Brain microvascular endothelial cell (primary cell): ENCODE measurements around the gene PRTFDC1.

Source experiments
- DNase-seq: peaks from one replicate; pipeline ENCODE4 v3.0.0-alpha.2; 2020
- H3K27ac ChIP-seq: fragments of 250-450 bp; sonication (Bioruptor Pico); 2 replicates; pipeline ENCODE4 v1.5.1; 2020; ENCODE audit warnings: mild to moderate bottlenecking, moderate library complexity
- H3K27me3 ChIP-seq: fragments of 250-450 bp; sonication (Bioruptor Pico); replicated peaks from 2 replicates; pipeline ENCODE4 v1.5.1; 2020; ENCODE audit warnings: mild to moderate bottlenecking
- H3K36me3 ChIP-seq: fragments of 250-450 bp; sonication (Bioruptor Pico); replicated peaks from 2 replicates; pipeline ENCODE4 v1.5.1; 2020; ENCODE audit warnings: mild to moderate bottlenecking
- H3K4me3 ChIP-seq: 2 replicates; pipeline ENCODE4 v1.5.1; 2011; ENCODE audit warnings: low read depth, mild to moderate bottlenecking, control low read depth, low read length, moderate library complexity
- CTCF ChIP-seq: IDR thresholded peaks from 2 replicates; pipeline ENCODE4 v1.5.1; 2011; ENCODE audit warnings: low read depth, mild to moderate bottlenecking, moderate library complexity, low read length, control low read depth, inconsistent platforms; ENCODE audit errors: missing control alignments
- in situ Hi-C: cut with HindIII; loops from 2 replicates; pipeline ENCODE4 v1.10.0; 2017; ENCODE audit warnings: low sequenced_read_pairs, low pct_ligation_motif_present

PRTFDC1 gene

GRCh38 chr10:24851629-24852028 is 100.8 kb downstream of the PRTFDC1 start:
- Histone ChIP-seq H3K27me3 (no peaks in the 10 kb centered on the region), H3K36me3 (no peaks in the 10 kb centered on the region), H3K4me3 (no peak overlapping the region), H3K27ac (no peak overlapping the region)
- DNase-seq: peak; percentile 76
- no peak for TF ChIP-seq CTCF
- in situ Hi-C loops: no loop called here

GRCh38 chr10:24850727-24851296 is 101.6 kb downstream of the PRTFDC1 start:
- in situ Hi-C loops: no loop called here
- Histone ChIP-seq H3K27ac (no peak overlapping the region), H3K27me3 (no peaks in the 10 kb centered on the region), H3K4me3 (no peak overlapping the region), H3K36me3 (no peaks in the 10 kb centered on the region)
- DNase-seq: no peak
- peak; percentile 11 for TF ChIP-seq CTCF

GRCh38 chr10:24849501-24850299 is 102.7 kb downstream of the PRTFDC1 start:
- in situ Hi-C loops: no loop called here
- H3K27ac ChIP-seq: no peak overlapping the region
- DNase-seq: no peak

GRCh38 chr10:24849051-24849450 is 103.4 kb downstream of the PRTFDC1 start:
- in situ Hi-C loops: no loop called here
- Histone ChIP-seq H3K4me3 (no peak overlapping the region), H3K27me3 (no peaks in the 10 kb centered on the region), H3K27ac (no peak overlapping the region), H3K36me3 (no peaks in the 10 kb centered on the region)
- DNase-seq: no peak
- TF ChIP-seq CTCF: no peak

More at GRCh38 chr10:24849501-24850299, 102.7 kb downstream of the PRTFDC1 start:
- Histone ChIP-seq H3K36me3 (no peaks in the 10 kb centered on the region), H3K27me3 (no peaks in the 10 kb centered on the region), H3K4me3 (no peak overlapping the region)
- no peak for TF ChIP-seq CTCF

GRCh38 chr10:24848195-24848594 is 104.2 kb downstream of the PRTFDC1 start:
- no peak for TF ChIP-seq CTCF
- no peak for DNase-seq

More at GRCh38 chr10:24848195-24848594, 104.2 kb downstream of the PRTFDC1 start:
- Histone ChIP-seq H3K27ac (no peak overlapping the region), H3K36me3 (no peaks in the 10 kb centered on the region), H3K4me3 (no peak overlapping the region), H3K27me3 (no peaks in the 10 kb centered on the region)
- in situ Hi-C loops: no loop called here
